HCT116 (cell line): ENCODE results near the gene IGFBP2. TPM values are rescaled to one million over a fixed set of nuclear protein-coding genes. Genes with fewer than 3 reads are reported as not detected.

Experiments used
- ATAC-seq: fragments of 200-7000 bp; cut with Tn5 transposase; 2 replicates; pipeline ENCODE4 v1.9.1; 2020; ENCODE audit warnings: mild to moderate bottlenecking, moderate library complexity
- BruUV-seq: library from RNA; stranded (reverse); fragments of 400-500 nt; replicated peaks from 2 replicates; lab custom pipeline; 2021; lab: Mats Ljungman, UMichigan
- CTCF ChIA-PET: fragments of 300-600 bp; sonication (Branson Sonifier 250); formaldehyde crosslinking; loops from one replicate; lab custom pipeline; 2021; ENCODE audit warnings: antibody characterized with exemption; lab: Charles Lee
- POLR2A ChIA-PET: fragments of 300-600, 350-600 bp; sonication (Branson Sonifier 250); formaldehyde crosslinking; loops from one replicate; lab custom pipeline; 2021; ENCODE audit warnings: antibody characterized with exemption; lab: Charles Lee
- RAD21 ChIA-PET, 2 experiments: fragments of 300-600 bp; sonication (Branson Sonifier 250); formaldehyde crosslinking; loops; one replicate each; lab custom pipeline; 2023; ENCODE audit warnings: low total read pairs in 2 of 2; ENCODE audit not compliant: uncharacterized antibody in 2 of 2, unreplicated experiment in 2 of 2, low non-redundant PET in 1 of 2; lab: Charles Lee
- DNase-seq: peaks from one replicate; pipeline ENCODE4 v3.0.0-alpha.2; 2010; ENCODE audit warnings: low read depth, low spot score
- H2AFZ ChIP-seq: fragments of 200-600 bp; shearing (Covaris generic), sonication (generic); 2 replicates; pipeline ENCODE4 v1.6.1; 2017; ENCODE audit warnings: low read depth, mixed run types, mixed read lengths, antibody characterized with exemption, low read length; ENCODE audit not compliant: poor library complexity, severe bottlenecking
- H3K27ac ChIP-seq: 2 replicates; pipeline ENCODE4 v1.5.1; 2012; ENCODE audit warnings: low read depth, low read length
- H3K27me3 ChIP-seq: fragments of 200-600 bp; sonication (generic); 2 replicates; pipeline ENCODE4 v1.6.1; 2016; ENCODE audit warnings: mixed run types, low read length, mixed read lengths; ENCODE audit not compliant: insufficient read depth
- H3K36me3 ChIP-seq, 2 experiments: fragments of 200-500 bp in 1 of 2; fragments of 200-600 bp in 1 of 2; sonication (Bioruptor generic) in 1 of 2; sonication (generic) in 1 of 2; 2 replicates each; pipeline versions ENCODE4 v1.5.1 to v1.6.1; 2014 to 2016; ENCODE audit warnings: low read length in 2 of 2, inconsistent platforms in 1 of 2, mixed read lengths in 1 of 2, mixed run types in 1 of 2; ENCODE audit not compliant: insufficient read depth in 2 of 2, control insufficient read depth in 1 of 2
- H3K4me1 ChIP-seq, 2 experiments: fragments of 200-600 bp in 1 of 2; sonication (generic) in 1 of 2; 2 replicates each; pipeline versions ENCODE4 v1.5.1 to v1.6.1; 2012 to 2017; ENCODE audit warnings: low read length in 2 of 2, inconsistent platforms in 1 of 2, mild to moderate bottlenecking in 1 of 2, mixed read lengths in 1 of 2, mixed run types in 1 of 2, moderate library complexity in 1 of 2; ENCODE audit not compliant: insufficient read depth in 2 of 2, control insufficient read depth in 1 of 2
- H3K4me2 ChIP-seq: fragments of 200-600 bp; sonication (generic); 2 replicates; pipeline ENCODE4 v1.6.1; 2017; ENCODE audit warnings: mixed run types, low read length, mixed read lengths
- H3K4me3 ChIP-seq, 2 experiments: fragments of 200-600 bp in 1 of 2; sonication (generic) in 1 of 2; replicated peaks in 1 of 2; 2 replicates each; pipeline ENCODE4 v1.5.1; 2011 to 2016; ENCODE audit warnings: low read length in 2 of 2, control low read depth in 1 of 2, low read depth in 1 of 2, mild to moderate bottlenecking in 1 of 2, mixed read lengths in 1 of 2, mixed run types in 1 of 2
- H3K79me2 ChIP-seq: fragments of 200-600 bp; sonication (generic); 2 replicates; pipeline ENCODE4 v1.6.1; 2017; ENCODE audit warnings: mild to moderate bottlenecking, mixed run types, low read length, moderate library complexity, mixed read lengths; ENCODE audit not compliant: insufficient read depth
- H3K9ac ChIP-seq: fragments of 200-600 bp; sonication (generic); 2 replicates; pipeline ENCODE4 v1.6.1; 2016; ENCODE audit warnings: low read length, mixed read lengths
- H3K9me2 ChIP-seq: fragments of 200-600 bp; sonication (generic), shearing (Covaris generic); 2 replicates; pipeline ENCODE4 v1.6.1; 2017; ENCODE audit warnings: mixed run types, mild to moderate bottlenecking, moderate library complexity; ENCODE audit not compliant: insufficient read depth
- H3K9me3 ChIP-seq, 2 experiments: fragments of 200-500 bp in 1 of 2; fragments of 200-600 bp in 1 of 2; sonication (Bioruptor generic) in 1 of 2; sonication (generic) in 1 of 2; 2 replicates each; pipeline ENCODE4 v1.6.1; 2014 to 2017; ENCODE audit warnings: low read length in 2 of 2, mixed read lengths in 2 of 2, inconsistent platforms in 1 of 2, low read depth in 1 of 2, mild to moderate bottlenecking in 1 of 2, mixed run types in 1 of 2, moderate library complexity in 1 of 2; ENCODE audit not compliant: control insufficient read depth in 1 of 2, insufficient read depth in 1 of 2
- H4K20me1 ChIP-seq: fragments of 200-600 bp; sonication (generic), shearing (Covaris generic); 2 replicates; pipeline ENCODE4 v1.6.1; 2017; ENCODE audit warnings: mixed run types, mild to moderate bottlenecking, moderate library complexity; ENCODE audit not compliant: insufficient read depth
- CEBPB ChIP-seq: IDR thresholded peaks from 2 replicates; pipeline ENCODE4 v1.6.1; 2012; ENCODE audit warnings: low read depth
- EGR1 ChIP-seq: IDR thresholded peaks from 2 replicates; pipeline ENCODE4 v1.6.1; 2012; ENCODE audit warnings: low read depth
- ELF1 ChIP-seq: IDR thresholded peaks from 2 replicates; pipeline ENCODE4 v1.6.1; 2012; ENCODE audit warnings: low read depth, borderline replicate concordance
- EZH2 ChIP-seq: fragments of 200-600 bp; sonication (generic); IDR thresholded peaks from 2 replicates; pipeline ENCODE4 v1.6.1; 2017; ENCODE audit warnings: antibody characterized with exemption, mixed run types
- POLR2A ChIP-seq: IDR thresholded peaks from 2 replicates; pipeline ENCODE4 v1.7.0; 2011; ENCODE audit warnings: borderline replicate concordance; ENCODE audit not compliant: insufficient read depth, insufficient read length; ENCODE audit errors: extremely low read depth
- POLR2AphosphoS5 ChIP-seq: IDR thresholded peaks from 2 replicates; pipeline ENCODE4 v1.6.1; 2011; ENCODE audit warnings: mild to moderate bottlenecking, low read depth, low read length, moderate library complexity
- RAD21 ChIP-seq: IDR thresholded peaks from 2 replicates; pipeline ENCODE4 v1.6.1; 2012; ENCODE audit warnings: low read depth, mild to moderate bottlenecking
- SIN3A ChIP-seq: IDR thresholded peaks from 2 replicates; pipeline ENCODE4 v1.6.1; 2012; ENCODE audit warnings: low read depth
- SRF ChIP-seq: IDR thresholded peaks from 2 replicates; pipeline ENCODE4 v1.6.1; 2012; ENCODE audit warnings: low read depth
- TCF7L2 ChIP-seq: IDR thresholded peaks from 2 replicates; pipeline ENCODE4 v1.7.0; 2011; ENCODE audit warnings: borderline replicate concordance, inconsistent platforms; ENCODE audit not compliant: insufficient read depth, insufficient read length; ENCODE audit errors: extremely low read depth
- YY1 ChIP-seq: IDR thresholded peaks from 2 replicates; pipeline ENCODE4 v1.6.1; 2011; ENCODE audit warnings: low read length, low read depth, moderate library complexity, mild to moderate bottlenecking; ENCODE audit not compliant: insufficient replicate concordance; ENCODE audit errors: extremely low read depth
- ZNF274 ChIP-seq: fragments of 200-500 bp; sonication (Bioruptor generic); IDR thresholded peaks from 2 replicates; pipeline ENCODE4 v1.6.1; 2014; ENCODE audit warnings: mild to moderate bottlenecking, low read depth, low read length, inconsistent platforms
- intact Hi-C: fragments of 100-400 bp; cut with micrococcal nuclease; formaldehyde crosslinking; loops from 2 replicates; pipeline ENCODE4 v1.10.0; 2022
- total RNA-seq: library from RNA; stranded (reverse); gene quantifications from one replicate; pipeline ENCODE4 v1.2.1, GENCODE V29; 2021; ENCODE audit not compliant: unreplicated experiment
- TF ChIP-seq, protein P1 (sequence below), 3 experiments: fragments of 200-600 bp in 1 of 3; sonication (generic) in 1 of 3; IDR thresholded peaks in 2 of 3; conservative IDR thresholded peaks in 1 of 3; 2 replicates each; pipeline ENCODE4 v1.5.1; 2012 to 2017; ENCODE audit warnings: low read depth in 2 of 3, low read length in 2 of 3, antibody characterized with exemption in 1 of 3, borderline replicate concordance in 1 of 3, control low read depth in 1 of 3, mild to moderate bottlenecking in 1 of 3, mixed read lengths in 1 of 3, mixed run types in 1 of 3, moderate library complexity in 1 of 3; ENCODE audit not compliant: insufficient read depth in 1 of 3
- TF ChIP-seq, protein P2 (sequence below): IDR thresholded peaks from 2 replicates; pipeline ENCODE4 v1.6.1; 2012; ENCODE audit warnings: low read depth
- TF ChIP-seq, protein P3 (sequence below): IDR thresholded peaks from 2 replicates; pipeline ENCODE4 v1.6.1; 2012
- TF ChIP-seq, protein P4 (sequence below): IDR thresholded peaks from 2 replicates; pipeline ENCODE4 v1.6.1; 2011; ENCODE audit warnings: mild to moderate bottlenecking, low read length, moderate library complexity; ENCODE audit not compliant: insufficient replicate concordance; ENCODE audit errors: extremely low read depth

Gene IGFBP2
- total RNA-seq, 1 experiment from 2014 or later: 143 TPM

DNA sequence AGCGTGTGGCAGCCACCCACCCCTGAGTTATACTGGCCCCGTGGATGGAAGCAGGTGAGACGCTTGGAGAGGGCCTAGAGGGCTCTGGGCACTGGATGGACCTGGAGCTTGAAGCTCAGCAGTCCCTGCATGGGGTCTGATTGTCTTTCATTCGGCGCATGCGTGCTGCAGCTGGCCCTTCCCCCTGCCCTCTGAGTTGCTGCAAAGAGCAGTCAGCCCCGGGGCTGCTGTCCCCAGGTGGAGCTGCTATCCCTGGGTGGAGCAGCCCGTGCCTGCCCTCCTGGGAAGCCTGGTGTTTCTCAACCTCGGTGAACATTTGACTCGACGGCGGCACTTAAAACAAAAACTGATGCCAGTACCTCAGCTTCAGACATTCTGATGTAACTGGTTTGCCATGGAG is 32.5 kb downstream of the IGFBP2 start:
- H3K4me3 ChIP-seq: no peak overlapping the region

More for the DNA sequence above, 32.5 kb downstream of the IGFBP2 start:
- Histone ChIP-seq H3K4me1 (no peaks in the 10 kb centered on the region), H3K9ac (no peak overlapping the region), H3K79me2 (no peaks in the 10 kb centered on the region), H3K9me2 (no peaks in the 10 kb centered on the region), H3K27me3 (no peaks in the 10 kb centered on the region), H3K36me3 (peaks cover 0 to 6% of the 10 kb centered on the region in 2 experiments; a peak in 1 of 4 replicates), H3K27ac (no peak overlapping the region), H3K9me3 (no peaks in the 10 kb centered on the region), H2AFZ (no peak overlapping the region), H3K4me2 (no peak overlapping the region), H4K20me1 (no peaks in the 10 kb centered on the region)
- ATAC-seq (no peak), DNase-seq (no peak)
- intact Hi-C loops: loop anchor here (1.0 to 10.0 kb wide), 4 partner anchors 146 to 631 kb away; no protein-coding TSS in a partner anchor
- BruUV-seq: no TSS peak
- CTCF ChIA-PET: interaction anchor here (1.4 to 10.4 kb wide), 3 partner anchors 126 to 443 kb away, joined by 3 to 142 read pairs (median 4); no protein-coding TSS in a partner anchor
- RAD21 ChIA-PET: interaction anchor here (1.0 to 2.7 kb wide), 4 partner anchors 146 to 150 kb away, joined by 3 to 10 read pairs (median 7); no protein-coding TSS in a partner anchor
- TF ChIP-seq, protein P1, sequence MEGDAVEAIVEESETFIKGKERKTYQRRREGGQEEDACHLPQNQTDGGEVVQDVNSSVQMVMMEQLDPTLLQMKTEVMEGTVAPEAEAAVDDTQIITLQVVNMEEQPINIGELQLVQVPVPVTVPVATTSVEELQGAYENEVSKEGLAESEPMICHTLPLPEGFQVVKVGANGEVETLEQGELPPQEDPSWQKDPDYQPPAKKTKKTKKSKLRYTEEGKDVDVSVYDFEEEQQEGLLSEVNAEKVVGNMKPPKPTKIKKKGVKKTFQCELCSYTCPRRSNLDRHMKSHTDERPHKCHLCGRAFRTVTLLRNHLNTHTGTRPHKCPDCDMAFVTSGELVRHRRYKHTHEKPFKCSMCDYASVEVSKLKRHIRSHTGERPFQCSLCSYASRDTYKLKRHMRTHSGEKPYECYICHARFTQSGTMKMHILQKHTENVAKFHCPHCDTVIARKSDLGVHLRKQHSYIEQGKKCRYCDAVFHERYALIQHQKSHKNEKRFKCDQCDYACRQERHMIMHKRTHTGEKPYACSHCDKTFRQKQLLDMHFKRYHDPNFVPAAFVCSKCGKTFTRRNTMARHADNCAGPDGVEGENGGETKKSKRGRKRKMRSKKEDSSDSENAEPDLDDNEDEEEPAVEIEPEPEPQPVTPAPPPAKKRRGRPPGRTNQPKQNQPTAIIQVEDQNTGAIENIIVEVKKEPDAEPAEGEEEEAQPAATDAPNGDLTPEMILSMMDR (IDR thresholded peaks at IDR 0.05 in 2 of 3, conservative IDR thresholded peaks at IDR 0.05 in 1 of 3; ENCODE audit: borderline replicate concordance in 1 of 3, insufficient read depth in 1 of 3, low read depth in 2 of 3, low read length in 2 of 3): no peak
- TF ChIP-seq POLR2AphosphoS5 (no peak), SIN3A (no peak), TCF7L2 (no peak), ELF1 (no peak), YY1 (no peak), POLR2A (no peak), CEBPB (no peak), EZH2 (no peak), SRF (no peak), RAD21 (no peak), EGR1 (no peak), ZNF274 (no peak)
- TF ChIP-seq, protein P2, sequence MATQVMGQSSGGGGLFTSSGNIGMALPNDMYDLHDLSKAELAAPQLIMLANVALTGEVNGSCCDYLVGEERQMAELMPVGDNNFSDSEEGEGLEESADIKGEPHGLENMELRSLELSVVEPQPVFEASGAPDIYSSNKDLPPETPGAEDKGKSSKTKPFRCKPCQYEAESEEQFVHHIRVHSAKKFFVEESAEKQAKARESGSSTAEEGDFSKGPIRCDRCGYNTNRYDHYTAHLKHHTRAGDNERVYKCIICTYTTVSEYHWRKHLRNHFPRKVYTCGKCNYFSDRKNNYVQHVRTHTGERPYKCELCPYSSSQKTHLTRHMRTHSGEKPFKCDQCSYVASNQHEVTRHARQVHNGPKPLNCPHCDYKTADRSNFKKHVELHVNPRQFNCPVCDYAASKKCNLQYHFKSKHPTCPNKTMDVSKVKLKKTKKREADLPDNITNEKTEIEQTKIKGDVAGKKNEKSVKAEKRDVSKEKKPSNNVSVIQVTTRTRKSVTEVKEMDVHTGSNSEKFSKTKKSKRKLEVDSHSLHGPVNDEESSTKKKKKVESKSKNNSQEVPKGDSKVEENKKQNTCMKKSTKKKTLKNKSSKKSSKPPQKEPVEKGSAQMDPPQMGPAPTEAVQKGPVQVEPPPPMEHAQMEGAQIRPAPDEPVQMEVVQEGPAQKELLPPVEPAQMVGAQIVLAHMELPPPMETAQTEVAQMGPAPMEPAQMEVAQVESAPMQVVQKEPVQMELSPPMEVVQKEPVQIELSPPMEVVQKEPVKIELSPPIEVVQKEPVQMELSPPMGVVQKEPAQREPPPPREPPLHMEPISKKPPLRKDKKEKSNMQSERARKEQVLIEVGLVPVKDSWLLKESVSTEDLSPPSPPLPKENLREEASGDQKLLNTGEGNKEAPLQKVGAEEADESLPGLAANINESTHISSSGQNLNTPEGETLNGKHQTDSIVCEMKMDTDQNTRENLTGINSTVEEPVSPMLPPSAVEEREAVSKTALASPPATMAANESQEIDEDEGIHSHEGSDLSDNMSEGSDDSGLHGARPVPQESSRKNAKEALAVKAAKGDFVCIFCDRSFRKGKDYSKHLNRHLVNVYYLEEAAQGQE: no peak
- TF ChIP-seq, protein P3, sequence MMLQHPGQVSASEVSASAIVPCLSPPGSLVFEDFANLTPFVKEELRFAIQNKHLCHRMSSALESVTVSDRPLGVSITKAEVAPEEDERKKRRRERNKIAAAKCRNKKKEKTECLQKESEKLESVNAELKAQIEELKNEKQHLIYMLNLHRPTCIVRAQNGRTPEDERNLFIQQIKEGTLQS: no peak
- TF ChIP-seq, protein P4, sequence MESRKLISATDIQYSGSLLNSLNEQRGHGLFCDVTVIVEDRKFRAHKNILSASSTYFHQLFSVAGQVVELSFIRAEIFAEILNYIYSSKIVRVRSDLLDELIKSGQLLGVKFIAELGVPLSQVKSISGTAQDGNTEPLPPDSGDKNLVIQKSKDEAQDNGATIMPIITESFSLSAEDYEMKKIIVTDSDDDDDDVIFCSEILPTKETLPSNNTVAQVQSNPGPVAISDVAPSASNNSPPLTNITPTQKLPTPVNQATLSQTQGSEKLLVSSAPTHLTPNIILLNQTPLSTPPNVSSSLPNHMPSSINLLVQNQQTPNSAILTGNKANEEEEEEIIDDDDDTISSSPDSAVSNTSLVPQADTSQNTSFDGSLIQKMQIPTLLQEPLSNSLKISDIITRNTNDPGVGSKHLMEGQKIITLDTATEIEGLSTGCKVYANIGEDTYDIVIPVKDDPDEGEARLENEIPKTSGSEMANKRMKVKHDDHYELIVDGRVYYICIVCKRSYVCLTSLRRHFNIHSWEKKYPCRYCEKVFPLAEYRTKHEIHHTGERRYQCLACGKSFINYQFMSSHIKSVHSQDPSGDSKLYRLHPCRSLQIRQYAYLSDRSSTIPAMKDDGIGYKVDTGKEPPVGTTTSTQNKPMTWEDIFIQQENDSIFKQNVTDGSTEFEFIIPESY: no peak
- POLR2A ChIA-PET: no interaction called here
